ENCODE measurements around the gene GALNT14.

Gene GALNT14

DNA sequence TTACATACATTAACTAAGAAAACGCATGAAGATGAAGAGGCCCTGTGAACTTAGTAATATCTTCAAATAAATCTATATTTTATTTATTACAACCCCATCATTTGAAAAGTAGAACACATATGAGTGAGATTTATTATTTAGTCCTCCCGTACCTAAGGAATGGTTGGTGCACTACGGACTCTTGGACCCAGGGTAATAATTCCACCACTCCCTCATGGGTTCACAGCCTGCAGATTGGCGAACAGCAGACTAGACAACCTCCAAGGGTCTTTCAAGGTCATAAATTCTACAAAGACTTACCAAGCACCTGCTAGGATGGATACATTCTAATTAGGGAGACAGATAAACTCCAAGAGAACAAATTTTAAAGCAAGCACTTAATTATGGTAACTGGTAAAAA is 51.6 kb downstream of the GALNT14 start:
- POLR2A ChIA-PET (ENCODE audit: low non-redundant PET): no interaction called here
- CTCF ChIA-PET: no interaction called here
- TF ChIP-seq, protein P1, sequence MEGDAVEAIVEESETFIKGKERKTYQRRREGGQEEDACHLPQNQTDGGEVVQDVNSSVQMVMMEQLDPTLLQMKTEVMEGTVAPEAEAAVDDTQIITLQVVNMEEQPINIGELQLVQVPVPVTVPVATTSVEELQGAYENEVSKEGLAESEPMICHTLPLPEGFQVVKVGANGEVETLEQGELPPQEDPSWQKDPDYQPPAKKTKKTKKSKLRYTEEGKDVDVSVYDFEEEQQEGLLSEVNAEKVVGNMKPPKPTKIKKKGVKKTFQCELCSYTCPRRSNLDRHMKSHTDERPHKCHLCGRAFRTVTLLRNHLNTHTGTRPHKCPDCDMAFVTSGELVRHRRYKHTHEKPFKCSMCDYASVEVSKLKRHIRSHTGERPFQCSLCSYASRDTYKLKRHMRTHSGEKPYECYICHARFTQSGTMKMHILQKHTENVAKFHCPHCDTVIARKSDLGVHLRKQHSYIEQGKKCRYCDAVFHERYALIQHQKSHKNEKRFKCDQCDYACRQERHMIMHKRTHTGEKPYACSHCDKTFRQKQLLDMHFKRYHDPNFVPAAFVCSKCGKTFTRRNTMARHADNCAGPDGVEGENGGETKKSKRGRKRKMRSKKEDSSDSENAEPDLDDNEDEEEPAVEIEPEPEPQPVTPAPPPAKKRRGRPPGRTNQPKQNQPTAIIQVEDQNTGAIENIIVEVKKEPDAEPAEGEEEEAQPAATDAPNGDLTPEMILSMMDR (conservative IDR thresholded peaks at IDR 0.05; ENCODE audit: low read depth): no peak
- DNase-seq (ENCODE audit: low spot score): no peak
- no peak overlapping the region for H3K27ac ChIP-seq

DNA sequence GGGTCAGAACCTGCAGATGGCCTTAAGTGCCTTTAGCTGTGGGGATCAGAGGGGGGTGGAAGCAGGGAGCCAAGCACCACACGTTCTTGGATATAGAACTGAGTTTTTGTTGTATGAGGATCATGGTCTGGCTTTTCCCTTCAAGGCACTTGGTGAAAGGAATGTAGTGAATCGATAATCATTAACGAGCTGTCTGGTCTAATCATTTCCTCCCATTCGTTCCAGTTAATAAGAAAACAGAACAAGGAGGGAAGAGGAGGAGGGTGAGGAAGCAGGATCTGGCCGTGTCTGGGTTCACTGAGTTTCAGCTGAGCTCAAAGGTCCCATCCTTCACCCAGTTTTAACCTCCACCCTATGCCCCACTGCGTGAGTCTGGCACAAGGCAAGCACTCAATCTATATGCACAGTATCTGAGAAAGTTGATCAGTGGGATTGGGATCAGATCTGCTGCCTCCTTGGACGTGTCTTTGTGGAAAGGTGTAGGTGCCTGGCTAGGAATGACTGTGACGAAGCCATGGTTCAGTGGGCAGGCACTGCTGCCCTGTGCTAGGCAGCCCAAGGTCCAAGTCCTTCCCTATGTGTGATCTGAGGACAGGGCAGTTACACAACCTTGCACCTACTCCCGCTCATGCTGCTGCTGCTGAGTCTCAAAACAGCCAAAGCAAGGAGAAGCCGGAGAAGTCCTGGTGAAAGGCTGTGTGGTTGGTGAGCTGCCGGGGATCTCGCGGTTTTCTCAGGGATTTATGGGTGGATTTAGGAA is 54.8 kb downstream of the GALNT14 start:
- TF ChIP-seq, protein P1 (conservative IDR thresholded peaks at IDR 0.05; ENCODE audit: low read depth): no peak
- ChIA-PET POLR2A (ENCODE audit: low non-redundant PET) (no interaction called here), CTCF (no interaction called here)
- DNase-seq (ENCODE audit: low spot score): no peak
- H3K27ac ChIP-seq: no peak overlapping the region

DNA sequence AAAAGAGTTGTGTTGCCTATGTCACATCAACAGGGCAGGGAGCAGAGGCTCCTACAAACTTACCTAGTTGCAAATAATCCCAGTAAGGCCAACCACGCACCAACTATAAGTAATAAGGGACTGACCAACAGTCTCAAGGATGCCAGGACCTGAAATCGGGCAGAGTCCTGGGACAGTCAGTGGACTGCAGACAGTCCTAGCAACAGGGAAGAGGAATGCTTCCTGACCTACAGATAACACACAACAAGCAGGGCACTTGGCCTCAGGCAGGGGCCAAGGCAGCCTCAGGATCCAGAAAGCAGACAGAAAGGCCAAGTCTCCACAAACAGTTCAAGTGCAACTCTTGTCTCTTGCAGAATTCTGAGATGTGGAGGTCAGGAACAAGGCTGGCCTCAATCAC is 56.2 kb downstream of the GALNT14 start:
- TF ChIP-seq, protein P1 (conservative IDR thresholded peaks at IDR 0.05; ENCODE audit: low read depth): no peak
- no peak for DNase-seq (ENCODE audit: low spot score)
- CTCF ChIA-PET: no interaction called here
- H3K27ac ChIP-seq: no peak overlapping the region
- POLR2A ChIA-PET (ENCODE audit: low non-redundant PET): no interaction called here

DNA sequence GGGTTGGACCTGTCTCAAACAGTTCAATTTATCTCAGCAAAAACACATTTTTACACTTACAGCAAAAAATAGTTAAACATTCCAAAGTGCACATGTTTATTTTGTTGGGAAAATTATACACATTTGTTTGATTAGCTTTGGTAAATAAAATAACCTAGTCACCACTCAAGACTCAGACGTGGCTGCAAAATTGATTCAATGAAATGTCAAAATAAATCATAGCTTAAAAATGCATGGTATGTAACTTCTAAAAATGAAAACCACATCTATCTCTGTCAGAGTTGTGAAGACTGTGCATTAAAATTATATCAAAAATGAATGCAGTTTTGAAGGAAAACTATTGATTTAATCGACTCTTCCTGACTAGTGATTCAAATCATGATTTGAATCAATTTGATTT is 56.7 kb downstream of the GALNT14 start:
- DNase-seq (ENCODE audit: low spot score): no peak
- CTCF ChIA-PET: no interaction called here
- TF ChIP-seq, protein P1 (conservative IDR thresholded peaks at IDR 0.05; ENCODE audit: low read depth): no peak
- no peak overlapping the region for H3K27ac ChIP-seq
- POLR2A ChIA-PET (ENCODE audit: low non-redundant PET): no interaction called here

DNA sequence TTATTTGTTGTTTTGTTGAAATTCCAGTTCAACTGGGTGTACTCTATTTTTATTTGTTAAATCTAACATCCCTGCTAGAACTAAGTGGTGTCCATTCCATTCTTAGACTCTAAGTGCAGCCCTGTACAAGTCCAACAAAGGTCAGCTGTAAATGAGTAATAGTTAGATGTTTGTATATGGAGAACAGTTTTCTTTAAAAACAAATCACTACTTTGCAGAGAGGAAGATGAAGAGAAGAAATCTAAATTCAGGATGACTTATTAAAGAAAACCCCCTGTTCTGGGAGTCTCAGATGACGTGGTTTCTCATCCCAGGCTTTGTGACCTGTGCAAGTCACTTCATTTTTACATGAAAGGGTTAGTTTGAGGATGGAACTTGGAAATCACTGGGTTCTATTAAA is 57.9 kb downstream of the GALNT14 start:
- POLR2A ChIA-PET (ENCODE audit: low non-redundant PET): no interaction called here
- DNase-seq (ENCODE audit: low spot score): no peak

DNA sequence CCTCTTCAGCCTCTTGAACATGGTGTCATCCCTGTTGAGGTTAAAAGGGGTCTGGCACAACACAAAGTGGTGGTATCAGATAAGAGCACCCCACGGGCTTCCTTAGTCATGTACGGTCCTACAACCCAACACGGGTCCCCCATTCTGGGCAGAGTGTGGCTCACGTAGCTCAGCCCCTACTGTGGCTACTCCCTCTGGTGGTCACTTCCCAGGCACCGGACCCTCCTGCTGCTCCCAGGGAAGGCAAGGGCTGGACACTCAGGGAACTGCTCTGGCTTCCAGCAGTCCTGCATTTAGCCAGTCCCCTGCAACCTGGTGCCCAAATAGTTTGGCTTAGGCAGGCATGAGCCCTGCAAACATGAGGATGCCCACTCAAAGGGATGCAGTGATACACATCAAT is 58.6 kb downstream of the GALNT14 start:
- ChIA-PET CTCF (interaction anchor here (0.7 kb wide), 1 partner anchor 1961 kb away, joined by 3 read pairs; no protein-coding TSS in a partner anchor), POLR2A (ENCODE audit: low non-redundant PET) (no interaction called here)
- no peak overlapping the region for H3K27ac ChIP-seq
- TF ChIP-seq, protein P1 (conservative IDR thresholded peaks at IDR 0.05; ENCODE audit: low read depth): no peak
- no peak for DNase-seq (ENCODE audit: low spot score)

More for the DNA sequence above, 57.9 kb downstream of the GALNT14 start:
- H3K27ac ChIP-seq: no peak overlapping the region
- CTCF ChIA-PET: no interaction called here
- TF ChIP-seq, protein P1 (conservative IDR thresholded peaks at IDR 0.05; ENCODE audit: low read depth): no peak

Measured in RWPE1 (cell line).